PC-3 (cell line): ENCODE results near the gene DOCK1. TPM values are rescaled to one million over a fixed set of nuclear protein-coding genes. Genes with fewer than 3 reads are reported as not detected.

ENCODE experiments used
- ATAC-seq: fragments of 200-7000 bp; cut with Tn5 transposase; 2 replicates; pipeline ENCODE4 v1.9.1; 2020; ENCODE audit warnings: mild to moderate bottlenecking, moderate library complexity
- BruUV-seq: library from RNA; stranded (reverse); fragments of 400-500 nt; replicated peaks from 2 replicates; lab custom pipeline; 2021; lab: Mats Ljungman, UMichigan
- CTCF ChIA-PET: fragments of 300-600 bp; sonication (Branson Sonifier 250); formaldehyde crosslinking; loops from one replicate; lab custom pipeline; 2022; ENCODE audit warnings: antibody characterized with exemption; lab: Charles Lee
- POLR2A ChIA-PET: fragments of 300-600 bp; sonication (Branson Sonifier 250); formaldehyde crosslinking; loops from one replicate; lab custom pipeline; 2022; ENCODE audit warnings: antibody characterized with exemption; ENCODE audit not compliant: unreplicated experiment; lab: Charles Lee
- DNase-seq: peaks from one replicate; pipeline ENCODE4 v3.0.0-alpha.2; 2015
- H2AFZ ChIP-seq: fragments of 300-600 bp; sonication (generic); 2 replicates; pipeline ENCODE4 v1.6.0; 2016; ENCODE audit warnings: antibody characterized with exemption, low read length
- H3F3A ChIP-seq: fragments of 300-600 bp; sonication (generic); one replicate; pipeline ENCODE4 v1.6.0; 2017; ENCODE audit warnings: antibody characterized with exemption, low read length, control low read depth, mild to moderate bottlenecking; ENCODE audit not compliant: unreplicated experiment
- H3K27ac ChIP-seq: fragments of 300-600 bp; sonication (generic); 2 replicates; pipeline ENCODE4 v1.5.1; 2016; ENCODE audit warnings: mild to moderate bottlenecking, low read length
- H3K27me3 ChIP-seq: fragments of 300-600 bp; sonication (generic); 2 replicates; pipeline ENCODE4 v1.6.1; 2016; ENCODE audit warnings: low read length, mixed read lengths
- H3K36me3 ChIP-seq: fragments of 300-600 bp; sonication (generic); 2 replicates; pipeline ENCODE4 v1.6.1; 2016; ENCODE audit warnings: low read depth, mixed run types, low read length, mixed read lengths
- H3K4me1 ChIP-seq: fragments of 300-600 bp; sonication (generic); 2 replicates; pipeline ENCODE4 v1.5.1; 2016; ENCODE audit warnings: low read length; ENCODE audit not compliant: insufficient read depth
- H3K4me2 ChIP-seq: fragments of 300-600 bp; sonication (generic); 2 replicates; pipeline ENCODE4 v1.6.0; 2016; ENCODE audit warnings: low read length
- H3K4me3 ChIP-seq: fragments of 300-600 bp; sonication (generic); 2 replicates; pipeline ENCODE4 v1.5.1; 2016; ENCODE audit warnings: mild to moderate bottlenecking, low read length, mixed read lengths
- H3K79me2 ChIP-seq: fragments of 300-600 bp; sonication (generic); 2 replicates; pipeline ENCODE4 v1.6.1; 2017; ENCODE audit warnings: low read length, mixed read lengths
- H3K9ac ChIP-seq: fragments of 300-600 bp; sonication (generic); 2 replicates; pipeline ENCODE4 v1.6.0; 2016; ENCODE audit warnings: mild to moderate bottlenecking, low read length
- H3K9me2 ChIP-seq: fragments of 300-600 bp; sonication (generic); replicated peaks from 2 replicates; pipeline ENCODE4 v1.6.1; 2016; ENCODE audit warnings: mixed run types, low read length, mixed read lengths
- H3K9me3 ChIP-seq: fragments of 300-600 bp; sonication (generic); 2 replicates; pipeline ENCODE4 v1.6.1; 2016; ENCODE audit warnings: low read length, mixed read lengths
- H4K20me1 ChIP-seq: fragments of 300-600 bp; sonication (generic); 2 replicates; pipeline ENCODE4 v1.6.1; 2016; ENCODE audit warnings: low read length, mixed read lengths
- CTCF ChIP-seq: fragments of 300-600 bp; sonication (generic); conservative IDR thresholded peaks from 2 replicates; pipeline ENCODE4 v1.5.1; 2017; ENCODE audit warnings: antibody characterized with exemption, low read depth, mild to moderate bottlenecking, low read length
- EZH2 ChIP-seq: fragments of 300-600 bp; sonication (generic); IDR thresholded peaks from one replicate; pipeline ENCODE4 v1.6.1; 2017; ENCODE audit warnings: antibody characterized with exemption, mild to moderate bottlenecking, low read length; ENCODE audit not compliant: unreplicated experiment
- EZH2phosphoT487 ChIP-seq: fragments of 300-600 bp; sonication (generic); IDR thresholded peaks from 2 replicates; pipeline ENCODE4 v1.6.1; 2018; ENCODE audit warnings: mild to moderate bottlenecking, antibody characterized with exemption, low read length, borderline replicate concordance
- intact Hi-C: fragments of 100-400 bp; cut with micrococcal nuclease; formaldehyde crosslinking; loops from 2 replicates; pipeline ENCODE4 v1.9.0; 2023
- total RNA-seq: library from RNA; depleted of rRNA; stranded (reverse); fragments of >200 nt; gene quantifications from 2 replicates; pipeline ENCODE4 v1.2.3, GENCODE V29; 2014

The DOCK1 gene
- total RNA-seq, 1 experiment from 2014 or later: 34.3 TPM

- no peak overlapping the region for H3K27ac ChIP-seq
- no peaks in the 10 kb centered on the region for H3K79me2 ChIP-seq
- H3K36me3 ChIP-seq: peaks cover 3% of the 10 kb centered on the region
- ATAC-seq: no peak
- POLR2A ChIA-PET: no interaction called here
- H4K20me1 ChIP-seq: no peaks in the 10 kb centered on the region
- H3K9me2 ChIP-seq: no peaks in the 10 kb centered on the region
- H3K9ac ChIP-seq: no peak overlapping the region
- no TSS peak for BruUV-seq
- H3K4me1 ChIP-seq: no peaks in the 10 kb centered on the region
- TF ChIP-seq CTCF (no peak), EZH2 (no peak), EZH2phosphoT487 (no peak)
- H2AFZ ChIP-seq: no peak overlapping the region
- H3K9me3 ChIP-seq: no peaks in the 10 kb centered on the region
- intact Hi-C loops: no loop called here
- H3F3A ChIP-seq: no peaks in the 10 kb centered on the region
- no peak for DNase-seq
- H3K4me3 ChIP-seq: no peak overlapping the region
- H3K27me3 ChIP-seq: no peaks in the 10 kb centered on the region
- H3K4me2 ChIP-seq: no peak overlapping the region
- CTCF ChIA-PET: no interaction called here
These were observed 227.2 kb downstream of the DOCK1 start for GRCh38 chr10:127132451-127132850.

- TF ChIP-seq CTCF: no peak
- TF ChIP-seq EZH2: no peak
- TF ChIP-seq EZH2phosphoT487: no peak
- H3K9me2 ChIP-seq: no peaks in the 10 kb centered on the region
- ATAC-seq: no peak
- H2AFZ ChIP-seq: no peak overlapping the region
- no peak overlapping the region for H3K27ac ChIP-seq
- H3K9ac ChIP-seq: no peak overlapping the region
- H3F3A ChIP-seq: no peaks in the 10 kb centered on the region
- intact Hi-C loops: no loop called here
- H3K4me1 ChIP-seq: no peaks in the 10 kb centered on the region
- DNase-seq: no peak
- POLR2A ChIA-PET: no interaction called here
- H3K4me3 ChIP-seq: no peak overlapping the region
- no peaks in the 10 kb centered on the region; the same call in 1 of the 2 replicates for H3K36me3 ChIP-seq
- no TSS peak for BruUV-seq
- H4K20me1 ChIP-seq: no peaks in the 10 kb centered on the region
- CTCF ChIA-PET: no interaction called here
- H3K27me3 ChIP-seq: no peaks in the 10 kb centered on the region
- no peak overlapping the region for H3K4me2 ChIP-seq
- no peaks in the 10 kb centered on the region for H3K9me3 ChIP-seq
- H3K79me2 ChIP-seq: no peaks in the 10 kb centered on the region
These were observed 228.0 kb downstream of the DOCK1 start for GRCh38 chr10:127133225-127133624.

- H4K20me1 ChIP-seq: no peaks in the 10 kb centered on the region
- ChIA-PET CTCF (no interaction called here), POLR2A (no interaction called here)
- TF ChIP-seq CTCF: no peak
- no peak for TF ChIP-seq EZH2phosphoT487
- TF ChIP-seq EZH2: no peak
- no peaks in the 10 kb centered on the region for H3F3A ChIP-seq
- no TSS peak for BruUV-seq
- no peaks in the 10 kb centered on the region for H3K9me2 ChIP-seq
- H2AFZ ChIP-seq: no peak overlapping the region
- H3K4me2 ChIP-seq: no peak overlapping the region
- DNase-seq (no peak), ATAC-seq (no peak)
- no peaks in the 10 kb centered on the region for H3K27me3 ChIP-seq
- intact Hi-C loops: no loop called here
- no peak overlapping the region for H3K4me3 ChIP-seq
- H3K9me3 ChIP-seq: no peaks in the 10 kb centered on the region
- no peak overlapping the region for H3K27ac ChIP-seq
- H3K9ac ChIP-seq: no peak overlapping the region
- H3K4me1 ChIP-seq: no peaks in the 10 kb centered on the region
- H3K36me3 ChIP-seq: no peaks in the 10 kb centered on the region; the same call in 1 of the 2 replicates
- no peaks in the 10 kb centered on the region for H3K79me2 ChIP-seq
These were observed 228.7 kb downstream of the DOCK1 start for GRCh38 chr10:127133672-127134500.
